Sigmoid colon (tissue), 4 donors: Measurements from ENCODE around the gene KL.

Experiments used
- EP300 ChIP-seq, 4 donors: sonication (generic); formaldehyde crosslinking; IDR thresholded peaks; one replicate each; pipeline ENCODE4 v1.6.1; 2017; ENCODE audit warnings: antibody characterized with exemption in 4 of 4
- POLR2A ChIP-seq, 2 donors: fragments of 450-650 bp; IDR thresholded peaks; one replicate each; pipeline ENCODE4 v1.6.1; 2016; ENCODE audit warnings: antibody characterized with exemption in 2 of 2, mild to moderate bottlenecking in 2 of 2, moderate library complexity in 2 of 2
- POLR2AphosphoS5 ChIP-seq, 4 donors: sonication (generic); formaldehyde crosslinking; IDR thresholded peaks; one replicate each; pipeline ENCODE4 v1.6.1; 2017; ENCODE audit warnings: antibody characterized with exemption in 4 of 4
- TF ChIP-seq, protein P1 (sequence below), 4 experiments: fragments of 450-650 bp in 3 of 4; fragments of 200-600 bp in 1 of 4; IDR thresholded peaks; one replicate each; pipeline ENCODE4 v1.5.1; 2016 to 2019; ENCODE audit warnings: antibody characterized with exemption in 4 of 4, mild to moderate bottlenecking in 3 of 4, moderate library complexity in 2 of 4

DNA sequence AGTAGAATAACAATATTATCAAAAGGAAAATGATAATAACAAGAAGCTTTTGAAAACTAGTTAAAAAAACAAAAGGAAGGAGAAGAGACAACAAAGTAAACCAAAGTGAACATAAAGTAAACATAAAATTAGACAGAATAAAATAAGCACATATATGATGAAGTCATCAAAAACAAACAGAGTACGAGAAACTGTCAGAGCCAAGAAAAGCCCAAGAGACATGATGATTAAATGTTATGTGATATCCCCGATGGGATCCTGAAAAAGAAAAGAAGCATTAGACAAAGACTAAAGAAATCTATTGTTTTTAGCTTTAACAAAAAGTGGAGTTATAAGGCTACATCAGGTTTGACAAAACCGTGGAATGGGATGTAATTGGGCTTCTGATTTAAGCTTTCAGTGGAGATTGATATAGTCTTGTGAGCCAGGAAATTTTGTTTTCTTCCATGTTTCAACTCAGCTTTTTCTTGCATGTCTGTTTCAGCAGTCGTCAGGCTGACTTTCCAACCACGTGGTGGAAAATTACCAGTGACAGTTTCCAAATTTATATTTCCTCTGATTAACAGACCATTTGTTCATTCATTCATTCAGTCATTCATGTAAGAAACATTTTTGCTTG, 64.9 kb downstream of the KL start:
- TF ChIP-seq POLR2AphosphoS5 (IDR thresholded peaks at IDR 0.05) = no peak
- TF ChIP-seq, protein P1, sequence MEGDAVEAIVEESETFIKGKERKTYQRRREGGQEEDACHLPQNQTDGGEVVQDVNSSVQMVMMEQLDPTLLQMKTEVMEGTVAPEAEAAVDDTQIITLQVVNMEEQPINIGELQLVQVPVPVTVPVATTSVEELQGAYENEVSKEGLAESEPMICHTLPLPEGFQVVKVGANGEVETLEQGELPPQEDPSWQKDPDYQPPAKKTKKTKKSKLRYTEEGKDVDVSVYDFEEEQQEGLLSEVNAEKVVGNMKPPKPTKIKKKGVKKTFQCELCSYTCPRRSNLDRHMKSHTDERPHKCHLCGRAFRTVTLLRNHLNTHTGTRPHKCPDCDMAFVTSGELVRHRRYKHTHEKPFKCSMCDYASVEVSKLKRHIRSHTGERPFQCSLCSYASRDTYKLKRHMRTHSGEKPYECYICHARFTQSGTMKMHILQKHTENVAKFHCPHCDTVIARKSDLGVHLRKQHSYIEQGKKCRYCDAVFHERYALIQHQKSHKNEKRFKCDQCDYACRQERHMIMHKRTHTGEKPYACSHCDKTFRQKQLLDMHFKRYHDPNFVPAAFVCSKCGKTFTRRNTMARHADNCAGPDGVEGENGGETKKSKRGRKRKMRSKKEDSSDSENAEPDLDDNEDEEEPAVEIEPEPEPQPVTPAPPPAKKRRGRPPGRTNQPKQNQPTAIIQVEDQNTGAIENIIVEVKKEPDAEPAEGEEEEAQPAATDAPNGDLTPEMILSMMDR (IDR thresholded peaks at IDR 0.05) = no peak
- no peak for TF ChIP-seq EP300 (IDR thresholded peaks at IDR 0.05)
- no peak for TF ChIP-seq POLR2A (IDR thresholded peaks at IDR 0.05)
